Measurements from ENCODE around the gene ARL15. TPM values are rescaled to one million over a fixed set of nuclear protein-coding genes. Genes with fewer than 3 reads are reported as not detected.

The ARL15 gene
- total RNA-seq, 2 donors from 2014 or later = 14.3 to 24.1 TPM

DNA sequence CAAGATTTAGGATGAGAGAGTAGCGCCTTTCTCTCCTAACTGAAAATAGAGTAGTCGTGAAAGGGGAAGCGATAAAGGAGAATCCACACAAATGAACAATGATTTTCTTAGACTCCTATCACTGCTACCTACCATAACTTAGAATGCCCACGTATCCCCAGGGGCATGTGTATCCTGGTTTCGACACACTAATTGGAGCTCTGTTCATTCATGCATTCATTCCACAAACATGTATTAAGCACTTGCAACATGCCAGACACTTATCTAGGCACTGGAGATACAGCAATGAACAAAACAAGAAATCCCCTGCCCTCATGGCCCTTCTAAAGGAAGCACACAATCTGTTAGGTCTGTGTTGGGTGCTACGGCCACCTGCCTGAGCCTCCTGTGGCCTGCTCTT lies 40.0 kb downstream of the ARL15 start:
- H3K4me1 ChIP-seq = no peaks in the 10 kb centered on the region
- no peaks in the 10 kb centered on the region for H3K36me3 ChIP-seq (replicated peaks in 1 of 2; ENCODE audit: insufficient read depth in 1 of 2, low read depth in 2 of 2)
- no peak overlapping the region for H3K27ac ChIP-seq
- WGBS, 2 donors = 78 to 79% methylated on average over 6 of the region's 6 CpGs
- intact Hi-C loops (cut with DNase I) = no loop called here
- no peaks in the 10 kb centered on the region for H3K9me3 ChIP-seq
- ATAC-seq = no peak
- no peak for DNase-seq
- no peak overlapping the region for H3K4me3 ChIP-seq
- H3K27me3 ChIP-seq = no peaks in the 10 kb centered on the region
- TF ChIP-seq, protein P1, sequence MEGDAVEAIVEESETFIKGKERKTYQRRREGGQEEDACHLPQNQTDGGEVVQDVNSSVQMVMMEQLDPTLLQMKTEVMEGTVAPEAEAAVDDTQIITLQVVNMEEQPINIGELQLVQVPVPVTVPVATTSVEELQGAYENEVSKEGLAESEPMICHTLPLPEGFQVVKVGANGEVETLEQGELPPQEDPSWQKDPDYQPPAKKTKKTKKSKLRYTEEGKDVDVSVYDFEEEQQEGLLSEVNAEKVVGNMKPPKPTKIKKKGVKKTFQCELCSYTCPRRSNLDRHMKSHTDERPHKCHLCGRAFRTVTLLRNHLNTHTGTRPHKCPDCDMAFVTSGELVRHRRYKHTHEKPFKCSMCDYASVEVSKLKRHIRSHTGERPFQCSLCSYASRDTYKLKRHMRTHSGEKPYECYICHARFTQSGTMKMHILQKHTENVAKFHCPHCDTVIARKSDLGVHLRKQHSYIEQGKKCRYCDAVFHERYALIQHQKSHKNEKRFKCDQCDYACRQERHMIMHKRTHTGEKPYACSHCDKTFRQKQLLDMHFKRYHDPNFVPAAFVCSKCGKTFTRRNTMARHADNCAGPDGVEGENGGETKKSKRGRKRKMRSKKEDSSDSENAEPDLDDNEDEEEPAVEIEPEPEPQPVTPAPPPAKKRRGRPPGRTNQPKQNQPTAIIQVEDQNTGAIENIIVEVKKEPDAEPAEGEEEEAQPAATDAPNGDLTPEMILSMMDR (IDR thresholded peaks at IDR 0.05) = no peak
- no peak for TF ChIP-seq POLR2A (IDR thresholded peaks at IDR 0.05)

DNA sequence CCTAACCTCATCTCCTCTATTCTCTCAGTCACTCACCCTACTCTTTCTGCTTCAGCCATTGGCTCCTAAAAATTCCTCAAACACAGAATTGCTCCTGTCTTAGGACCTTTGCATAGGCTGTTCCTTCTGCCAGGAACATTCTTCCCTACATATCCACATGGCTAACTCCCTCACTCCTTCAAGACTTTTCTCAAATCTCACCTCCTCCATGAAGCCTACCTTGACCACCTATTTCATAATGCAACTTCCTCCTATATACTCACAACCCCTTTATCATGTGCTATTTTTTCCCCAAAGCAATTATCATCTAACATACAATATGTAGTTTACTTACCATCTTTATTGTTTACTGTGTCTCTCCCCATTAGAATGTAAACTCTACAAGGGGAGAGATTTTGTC lies 45.8 kb downstream of the ARL15 start:
- ATAC-seq (no peak), DNase-seq (no peak)
- H3K9me3 ChIP-seq = no peaks in the 10 kb centered on the region
- no peaks in the 10 kb centered on the region for H3K27me3 ChIP-seq
- H3K36me3 ChIP-seq (replicated peaks in 1 of 2; ENCODE audit: insufficient read depth in 1 of 2, low read depth in 2 of 2) = no peaks in the 10 kb centered on the region
- TF ChIP-seq, protein P1 (IDR thresholded peaks at IDR 0.05) = no peak
- TF ChIP-seq POLR2A (IDR thresholded peaks at IDR 0.05) = no peak
- H3K4me1 ChIP-seq = no peaks in the 10 kb centered on the region
- H3K4me3 ChIP-seq = no peak overlapping the region
- intact Hi-C loops (cut with DNase I) = no loop called here
- H3K27ac ChIP-seq = no peak overlapping the region

DNA sequence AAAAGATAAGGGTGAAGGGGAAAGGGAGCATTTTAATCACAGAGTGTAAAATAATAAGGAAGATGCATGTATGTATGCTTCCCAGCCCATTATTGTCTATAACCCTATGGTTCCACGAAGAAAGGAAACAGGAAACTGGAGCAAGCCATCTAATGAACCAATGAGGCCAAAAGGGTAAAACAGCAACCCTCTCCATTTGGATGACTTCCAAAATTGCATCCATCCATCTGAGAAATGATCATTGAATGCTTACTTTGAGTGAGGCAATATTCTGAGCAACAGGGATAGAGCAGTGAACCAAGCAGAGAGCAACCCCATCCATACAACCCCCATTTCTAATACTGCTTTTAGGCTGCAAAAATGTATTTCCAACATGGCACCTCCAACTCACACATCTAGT lies 46.9 kb downstream of the ARL15 start:
- Histone ChIP-seq H3K36me3 (replicated peaks in 1 of 2; ENCODE audit: insufficient read depth in 1 of 2, low read depth in 2 of 2) (no peaks in the 10 kb centered on the region), H3K27me3 (no peaks in the 10 kb centered on the region), H3K4me3 (no peak overlapping the region), H3K9me3 (no peaks in the 10 kb centered on the region), H3K27ac (no peak overlapping the region), H3K4me1 (no peaks in the 10 kb centered on the region)
- ATAC-seq = no peak
- no peak for DNase-seq
- 69 to 81% methylated on average over 1 of the region's 1 CpG for WGBS, 2 donors
- intact Hi-C loops (cut with DNase I) = no loop called here
- TF ChIP-seq POLR2A (IDR thresholded peaks at IDR 0.05) = no peak
- TF ChIP-seq, protein P1 (IDR thresholded peaks at IDR 0.05) = no peak

DNA sequence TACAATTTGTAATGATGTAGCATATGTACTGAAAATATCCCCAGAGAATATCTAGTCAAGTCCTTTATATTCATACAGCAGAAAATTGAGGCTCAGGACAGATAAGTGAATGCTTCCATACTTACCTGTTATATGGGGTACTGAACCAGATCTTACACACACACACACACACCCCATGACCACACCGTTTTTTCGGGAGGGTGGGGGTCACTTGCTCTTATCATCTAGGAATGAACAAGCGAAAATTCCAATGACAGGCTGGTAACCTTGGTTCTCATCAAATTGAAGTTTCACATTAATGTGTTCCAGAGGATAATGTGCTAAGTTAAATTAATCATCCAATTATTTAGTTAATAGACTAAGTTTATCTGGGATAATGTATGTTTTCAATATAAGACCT lies 48.8 kb downstream of the ARL15 start:
- ATAC-seq (no peak), DNase-seq (no peak)
- Histone ChIP-seq H3K4me3 (no peak overlapping the region), H3K4me1 (no peaks in the 10 kb centered on the region), H3K9me3 (no peaks in the 10 kb centered on the region), H3K36me3 (replicated peaks in 1 of 2; ENCODE audit: insufficient read depth in 1 of 2, low read depth in 2 of 2) (no peaks in the 10 kb centered on the region), H3K27ac (no peak overlapping the region), H3K27me3 (no peaks in the 10 kb centered on the region)
- 81 to 85% methylated on average over 3 of the region's 3 CpGs for WGBS, 2 donors
- intact Hi-C loops (cut with DNase I) = no loop called here
- TF ChIP-seq POLR2A (IDR thresholded peaks at IDR 0.05) = no peak
- TF ChIP-seq, protein P1 (IDR thresholded peaks at IDR 0.05) = no peak

DNA sequence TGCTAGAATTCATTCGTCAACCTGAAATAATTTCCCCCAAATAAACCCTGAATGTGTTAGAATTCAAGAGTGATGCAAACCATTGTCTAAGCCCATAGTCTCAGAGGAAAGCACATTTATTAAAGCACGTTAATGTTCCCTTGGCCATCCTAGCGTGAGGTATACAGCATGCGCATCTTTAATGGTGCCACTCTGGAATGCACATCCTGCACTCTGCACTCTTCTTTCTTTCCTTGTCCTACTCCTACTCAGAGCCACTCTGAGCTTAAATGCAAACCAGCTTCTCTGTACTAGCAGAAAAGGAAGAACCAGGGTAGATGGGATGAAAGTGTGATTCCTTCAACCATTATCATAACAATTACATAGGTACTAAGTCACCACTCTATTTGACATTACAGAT lies 50.4 kb downstream of the ARL15 start:
- intact Hi-C loops (cut with DNase I) = no loop called here
- H3K27ac ChIP-seq = no peak overlapping the region
- H3K36me3 ChIP-seq (replicated peaks in 1 of 2; ENCODE audit: insufficient read depth in 1 of 2, low read depth in 2 of 2) = no peaks in the 10 kb centered on the region
- 95 to 97% methylated on average over 4 of the region's 4 CpGs for WGBS, 2 donors
- H3K4me3 ChIP-seq = no peak overlapping the region
- no peak for DNase-seq
- H3K9me3 ChIP-seq = no peaks in the 10 kb centered on the region
- no peak for ATAC-seq
- H3K27me3 ChIP-seq = no peaks in the 10 kb centered on the region
- peaks cover 1% of the 10 kb centered on the region for H3K4me1 ChIP-seq
- TF ChIP-seq, protein P1 (IDR thresholded peaks at IDR 0.05) = no peak
- TF ChIP-seq POLR2A (IDR thresholded peaks at IDR 0.05) = no peak
